SK-N-SH (cell line): ENCODE results near the gene ANKRD31. TPM values are rescaled to one million over a fixed set of nuclear protein-coding genes. Genes with fewer than 3 reads are reported as not detected.
"Not testable (repeated sequence)": the region's sequence is repeated elsewhere in the genome, so short reads cannot be mapped to it uniquely, and the experiment has no call there.

Experiments used
- CTCF ChIA-PET: fragments of 300-600, 350-600 bp; formaldehyde crosslinking; extraction: SDS; loops from one replicate; lab custom pipeline; 2021; lab: Yijun Ruan, JAX
- POLR2A ChIA-PET: fragments of 350-600 bp; sonication (Branson Sonifier 250); formaldehyde crosslinking; extraction: SDS; loops from one replicate; lab custom pipeline; 2020; ENCODE audit warnings: antibody characterized with exemption, inconsistent platforms; lab: Yijun Ruan, JAX
- DNase-seq: peaks from one replicate; pipeline ENCODE4 v3.0.0; 2012
- H2AFZ ChIP-seq: fragments of 200-600 bp; sonication (generic); 2 replicates; pipeline ENCODE4 v1.8.1; 2016; ENCODE audit warnings: antibody characterized with exemption, mild to moderate bottlenecking, low read depth
- H3F3A ChIP-seq: fragments of 200-600 bp; sonication (generic); replicated peaks from 2 replicates; pipeline ENCODE3; 2016; ENCODE audit warnings: antibody characterized with exemption, mild to moderate bottlenecking; ENCODE audit not compliant: insufficient read depth
- H3K27ac ChIP-seq, 2 experiments: fragments of 200-500 bp in 1 of 2; fragments of 200-600 bp in 1 of 2; sonication (Bioruptor generic) in 1 of 2; sonication (generic), shearing (Covaris generic) in 1 of 2; 2 replicates each; pipeline versions ENCODE4 v1.5.1 to v1.6.1; 2014 to 2016; ENCODE audit warnings: low read depth in 2 of 2, inconsistent platforms in 1 of 2, low read length in 1 of 2, mild to moderate bottlenecking in 1 of 2, mixed read lengths in 1 of 2
- H3K27me3 ChIP-seq: fragments of 200-600 bp; sonication (generic), shearing (Covaris generic); 2 replicates; pipeline ENCODE4 v1.6.1; 2016; ENCODE audit warnings: mixed run types; ENCODE audit not compliant: insufficient read depth
- H3K36me3 ChIP-seq, 2 experiments: fragments of 200-500 bp in 1 of 2; fragments of 200-600 bp in 1 of 2; sonication (Bioruptor generic) in 1 of 2; sonication (generic) in 1 of 2; replicated peaks in 1 of 2; 2 replicates each; pipeline versions ENCODE3 to v1.5.1; 2014 to 2016; ENCODE audit warnings: low read length in 1 of 2, mild to moderate bottlenecking in 1 of 2; ENCODE audit not compliant: insufficient read depth in 2 of 2, control insufficient read depth in 1 of 2
- H3K4me1 ChIP-seq, 2 experiments: fragments of 200-500 bp in 1 of 2; fragments of 200-600 bp in 1 of 2; sonication (Bioruptor generic) in 1 of 2; sonication (generic), shearing (Covaris generic) in 1 of 2; 2 replicates each; pipeline versions ENCODE4 v1.5.1 to v1.6.1; 2014 to 2016; ENCODE audit warnings: low read depth in 1 of 2, low read length in 1 of 2, mixed run types in 1 of 2; ENCODE audit not compliant: insufficient read depth in 2 of 2, control insufficient read depth in 1 of 2
- H3K4me2 ChIP-seq: fragments of 200-600 bp; sonication (generic), shearing (Covaris generic); 2 replicates; pipeline ENCODE4 v1.6.1; 2017; ENCODE audit warnings: mixed run types
- H3K4me3 ChIP-seq, 2 experiments: fragments of 200-500 bp in 1 of 2; fragments of 200-600 bp in 1 of 2; sonication (Bioruptor generic) in 1 of 2; sonication (generic), shearing (Covaris generic) in 1 of 2; 2 replicates each; pipeline versions ENCODE4 v1.5.1 to v1.8.1; 2014 to 2016; ENCODE audit warnings: low read depth in 2 of 2, inconsistent platforms in 1 of 2, low read length in 1 of 2, mild to moderate bottlenecking in 1 of 2, mixed read lengths in 1 of 2, moderate library complexity in 1 of 2
- H3K79me2 ChIP-seq: fragments of 200-600 bp; sonication (generic); 2 replicates; pipeline ENCODE4 v1.8.1; 2017; ENCODE audit warnings: mild to moderate bottlenecking; ENCODE audit not compliant: insufficient read depth
- H3K9ac ChIP-seq: fragments of 200-600 bp; sonication (generic); 2 replicates; pipeline ENCODE4 v1.6.1; 2017; ENCODE audit warnings: mixed run types
- H3K9me2 ChIP-seq: fragments of 200-600 bp; sonication (generic); 2 replicates; pipeline ENCODE4 v1.6.1; 2017; ENCODE audit warnings: mixed run types
- H3K9me3 ChIP-seq: fragments of 200-600 bp; sonication (generic); 2 replicates; pipeline ENCODE4 v1.6.1; 2017; ENCODE audit warnings: mixed run types, mild to moderate bottlenecking, moderate library complexity
- H4K20me1 ChIP-seq: fragments of 200-600 bp; sonication (generic); 2 replicates; pipeline ENCODE4 v1.6.1; 2017; ENCODE audit warnings: mild to moderate bottlenecking, mixed run types; ENCODE audit not compliant: insufficient read depth
- CTCF ChIP-seq: fragments of 200-600 bp; sonication (generic); IDR thresholded peaks from 2 replicates; pipeline ENCODE4 v1.6.1; 2017; ENCODE audit warnings: antibody characterized with exemption, mild to moderate bottlenecking, moderate library complexity
- ELF1 ChIP-seq: IDR thresholded peaks from 2 replicates; pipeline ENCODE4 v1.4.0; 2012
- FOSL2 ChIP-seq: IDR thresholded peaks from 2 replicates; pipeline ENCODE4 v1.4.0; 2012; ENCODE audit warnings: low read depth, mild to moderate bottlenecking, moderate library complexity, borderline replicate concordance
- JUND ChIP-seq: IDR thresholded peaks from 2 replicates; pipeline ENCODE4 v1.4.0; 2012
- MAX ChIP-seq: IDR thresholded peaks from 2 replicates; pipeline ENCODE4 v1.4.0; 2012; ENCODE audit warnings: low read depth
- MEF2A ChIP-seq: IDR thresholded peaks from 2 replicates; pipeline ENCODE4 v1.4.0; 2012; ENCODE audit warnings: low read depth, borderline replicate concordance
- RCOR1 ChIP-seq: fragments of 150-350 bp; IDR thresholded peaks from 2 replicates; pipeline ENCODE4 v1.6.1; 2017; ENCODE audit warnings: antibody characterized with exemption, low read length
- RFX5 ChIP-seq: IDR thresholded peaks from 2 replicates; pipeline ENCODE4 v1.6.1; 2012; ENCODE audit warnings: mild to moderate bottlenecking, improper control_type of control experiment, low read length
- SIN3A ChIP-seq: IDR thresholded peaks from 2 replicates; pipeline ENCODE4 v1.6.1; 2012; ENCODE audit warnings: low read depth, mild to moderate bottlenecking, low read length, moderate library complexity, borderline replicate concordance
- TAF1 ChIP-seq: IDR thresholded peaks from 2 replicates; pipeline ENCODE4 v1.6.1; 2012; ENCODE audit warnings: low read depth, mild to moderate bottlenecking, low read length, moderate library complexity, borderline replicate concordance
- USF1 ChIP-seq: IDR thresholded peaks from 2 replicates; pipeline ENCODE4 v1.4.0; 2012; ENCODE audit warnings: low read depth, borderline replicate concordance
- YY1 ChIP-seq: IDR thresholded peaks from 2 replicates; pipeline ENCODE4 v1.4.0; 2012; ENCODE audit warnings: low read depth, mild to moderate bottlenecking
- WGBS: methylation state at CpG from one replicate; pipeline ENCODE4 v1.1.6; 2017; ENCODE audit warnings: low lambda C conversion rate; 5-methylcytosine and 5-hydroxymethylcytosine counted together
- polyA plus RNA-seq, 3 experiments: library from polyadenylated mRNA; depleted of rRNA; stranded (reverse); fragments of >200 nt; gene quantifications; 2 replicates each; pipeline ENCODE4 v1.2.3, GENCODE V29; 2012

The ANKRD31 gene
- polyA plus RNA-seq, 1 of the 3 experiments (the other 2 are of a cell fraction), result 0.05 TPM

- H3K79me2 ChIP-seq, result no peaks in the 10 kb centered on the region
- CTCF ChIA-PET, result interaction anchor here (1.5 kb wide), 1 partner anchor 18 kb away, joined by 5 read pairs; no protein-coding TSS in a partner anchor
- POLR2A ChIA-PET, result no interaction called here
- no peak overlapping the region for H2AFZ ChIP-seq
- no peaks in the 10 kb centered on the region for H3K9me3 ChIP-seq
- 23% methylated on average over 1 of the region's 1 CpG for WGBS
- DNase-seq, result no peak
- no peak overlapping the region for H3K9ac ChIP-seq
- no peaks in the 10 kb centered on the region for H3K27me3 ChIP-seq
- H3K4me3 ChIP-seq, result no peak overlapping the region
- no peaks in the 10 kb centered on the region for H3K9me2 ChIP-seq
- no peaks in the 10 kb centered on the region for H3K4me1 ChIP-seq
- H4K20me1 ChIP-seq, result no peaks in the 10 kb centered on the region
- peaks cover 5% of the 10 kb centered on the region for H3F3A ChIP-seq
- H3K27ac ChIP-seq, result no peak overlapping the region
- no peak overlapping the region for H3K4me2 ChIP-seq
- TF ChIP-seq FOSL2 (no peak), RCOR1 (no peak), YY1 (no peak), CTCF (no peak), SIN3A (no peak), ELF1 (no peak), TAF1 (no peak), MEF2A (no peak), USF1 (no peak), RFX5 (no peak), MAX (no peak), JUND (no peak)
- H3K36me3 ChIP-seq, result no peaks in the 10 kb centered on the region
These were observed 127.6 kb downstream of the ANKRD31 start for GRCh38 chr5:75108931-75109596.

- H3K4me2 ChIP-seq, result no peak overlapping the region
- no peak overlapping the region for H2AFZ ChIP-seq
- no peaks in the 10 kb centered on the region for H3K9me3 ChIP-seq
- peaks cover 5% of the 10 kb centered on the region for H3F3A ChIP-seq
- no peak overlapping the region for H3K4me3 ChIP-seq
- H3K9me2 ChIP-seq, result no peaks in the 10 kb centered on the region
- 51% methylated on average over 2 of the region's 2 CpGs for WGBS
- no peaks in the 10 kb centered on the region for H3K36me3 ChIP-seq
- H3K27ac ChIP-seq, result no peak overlapping the region
- H3K79me2 ChIP-seq, result no peaks in the 10 kb centered on the region
- H3K4me1 ChIP-seq, result no peaks in the 10 kb centered on the region
- H3K27me3 ChIP-seq, result no peaks in the 10 kb centered on the region
- ChIA-PET POLR2A (no interaction called here), CTCF (interaction anchor here (1.5 kb wide), 1 partner anchor 17 kb away, joined by 5 read pairs; no protein-coding TSS in a partner anchor)
- DNase-seq, result no peak
- H4K20me1 ChIP-seq, result no peaks in the 10 kb centered on the region
- no peak overlapping the region for H3K9ac ChIP-seq
- no peak for TF ChIP-seq TAF1
These were observed 128.2 kb downstream of the ANKRD31 start for GRCh38 chr5:75108515-75108914.

- CTCF ChIA-PET, H2AFZ ChIP-seq, H4K20me1 ChIP-seq, H3K4me2 ChIP-seq, H3K9me3 ChIP-seq, H3K27me3 ChIP-seq, H3K9ac ChIP-seq, DNase-seq, H3K9me2 ChIP-seq, H3K4me1 ChIP-seq, H3F3A ChIP-seq, POLR2A ChIA-PET, H3K36me3 ChIP-seq, H3K4me3 ChIP-seq, H3K79me2 ChIP-seq, H3K27ac ChIP-seq: not testable (repeated sequence)
- 23% methylated on average over 3 of the region's 3 CpGs for WGBS
These were observed 140.7 kb downstream of the ANKRD31 start for GRCh38 chr5:75095956-75096355.
